ENCODE measurements around the gene ITPR1.

ITPR1 gene

GRCh38 chr3:4655145-4656045 lies 162.2 kb downstream of the ITPR1 start:
- no peak for DNase-seq

- peak; percentile 61 for DNase-seq
Observed at GRCh38 chr3:4656059-4656458, 162.9 kb downstream of the ITPR1 start.

- no peak for DNase-seq
Observed at GRCh38 chr3:4656626-4657328, 163.6 kb downstream of the ITPR1 start.

- no peak for DNase-seq
Observed at GRCh38 chr3:4660936-4661335, 167.8 kb downstream of the ITPR1 start.

- no peak for DNase-seq
Observed at GRCh38 chr3:4664412-4664811, 171.3 kb downstream of the ITPR1 start.

- DNase-seq, result no peak
Observed at GRCh38 chr3:4665197-4665596, 172.0 kb downstream of the ITPR1 start.

- DNase-seq, result no peak
Observed at GRCh38 chr3:4666071-4666470, 172.9 kb downstream of the ITPR1 start.

GRCh38 chr3:4670352-4670751 lies 177.2 kb downstream of the ITPR1 start:
- peak; percentile 1 for DNase-seq

- no peak for DNase-seq
Observed at GRCh38 chr3:4672725-4673275, 179.7 kb downstream of the ITPR1 start.

GRCh38 chr3:4674216-4674615 lies 181.1 kb downstream of the ITPR1 start:
- DNase-seq, result no peak

- DNase-seq, result no peak
Observed at GRCh38 chr3:4675704-4676103, 182.6 kb downstream of the ITPR1 start.

GRCh38 chr3:4678320-4678719 lies 185.2 kb downstream of the ITPR1 start:
- DNase-seq, result no peak

GRCh38 chr3:4680227-4680691 lies 187.1 kb downstream of the ITPR1 start:
- no peak for DNase-seq

- DNase-seq, result no peak
Observed at GRCh38 chr3:4680871-4681300, 187.7 kb downstream of the ITPR1 start.

- no peak for DNase-seq
Observed at GRCh38 chr3:4681301-4681700, 188.2 kb downstream of the ITPR1 start.

GRCh38 chr3:4684117-4684516 lies 191.0 kb downstream of the ITPR1 start:
- DNase-seq, result no peak

GRCh38 chr3:4684976-4685375 lies 191.8 kb downstream of the ITPR1 start:
- no peak for DNase-seq

- DNase-seq, result no peak
Observed at GRCh38 chr3:4685673-4686345, 192.7 kb downstream of the ITPR1 start.

GRCh38 chr3:4686619-4687018 lies 193.5 kb downstream of the ITPR1 start:
- no peak for DNase-seq

GRCh38 chr3:4687167-4687566 lies 194.0 kb downstream of the ITPR1 start:
- peak; percentile 58 for DNase-seq

- DNase-seq, result no peak
Observed at GRCh38 chr3:4687596-4687995, 194.4 kb downstream of the ITPR1 start.

- DNase-seq, result no peak
Observed at GRCh38 chr3:4688411-4688810, 195.3 kb downstream of the ITPR1 start.

GRCh38 chr3:4689021-4689420 lies 195.9 kb downstream of the ITPR1 start:
- no peak for DNase-seq

Data from NCI-H510A treated with DMSO at 0.1 percent for 48 hours (cell line).